Measurements from ENCODE around the gene EXT2.

The EXT2 gene

DNA sequence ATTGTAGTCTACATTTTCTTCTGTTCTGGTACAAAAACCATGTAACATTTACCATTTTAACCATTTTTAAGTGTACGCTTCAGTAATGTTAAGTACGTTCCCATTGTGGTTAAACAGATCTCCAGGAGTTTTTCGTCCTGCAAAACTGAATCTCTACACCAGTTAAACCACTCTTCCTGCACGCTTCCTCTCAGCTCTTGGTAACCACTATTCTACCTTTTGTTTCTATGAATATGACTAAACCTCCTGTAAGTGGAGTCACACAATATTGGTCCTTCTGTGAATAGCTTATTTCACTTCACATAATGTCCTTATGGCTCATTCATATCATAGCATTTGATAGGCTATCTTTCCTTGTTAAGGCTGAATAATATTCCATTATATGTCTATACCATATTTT lies 7.1 kb upstream of the EXT2 start:
- peak; percentile 54 for DNase-seq

DNA sequence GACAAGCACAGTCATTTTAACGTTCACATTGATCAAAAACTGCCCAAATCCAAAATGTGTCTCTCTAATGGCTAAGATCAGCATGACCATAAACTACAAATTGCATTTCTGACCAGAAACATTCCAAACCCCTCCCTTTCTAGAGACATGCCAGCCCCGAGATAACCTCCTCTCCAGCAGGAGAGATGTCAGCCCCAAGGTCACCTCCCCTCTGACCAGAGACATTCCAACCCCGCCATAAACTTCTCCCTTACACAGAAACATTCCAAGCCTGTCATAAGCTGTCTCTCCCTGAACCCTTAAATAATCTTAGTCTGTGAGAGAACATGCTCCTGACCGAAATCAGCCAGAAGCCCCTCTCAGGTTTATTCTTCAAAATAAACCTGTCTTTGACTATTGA lies 6.6 kb upstream of the EXT2 start:
- no peak for DNase-seq

DNA sequence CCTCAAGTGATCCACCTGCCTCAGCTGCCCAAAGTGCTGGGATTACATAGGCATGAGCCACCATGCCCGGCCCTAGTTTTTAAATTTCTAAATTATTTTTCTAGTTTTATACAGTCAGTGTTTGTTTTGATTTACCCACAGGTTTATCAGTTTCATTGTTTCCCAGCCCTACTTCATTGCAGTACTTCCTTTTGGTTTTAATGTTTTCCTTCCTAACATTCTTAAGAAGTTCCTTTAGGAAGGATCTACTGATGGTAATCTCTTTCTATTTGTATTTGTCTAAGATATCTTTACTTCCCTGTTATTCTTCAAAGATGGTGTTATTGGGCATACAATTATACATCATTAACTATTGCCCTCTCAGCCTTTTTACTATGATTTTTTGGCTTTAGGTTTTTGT lies 4.9 kb upstream of the EXT2 start:
- no peak for DNase-seq

DNA sequence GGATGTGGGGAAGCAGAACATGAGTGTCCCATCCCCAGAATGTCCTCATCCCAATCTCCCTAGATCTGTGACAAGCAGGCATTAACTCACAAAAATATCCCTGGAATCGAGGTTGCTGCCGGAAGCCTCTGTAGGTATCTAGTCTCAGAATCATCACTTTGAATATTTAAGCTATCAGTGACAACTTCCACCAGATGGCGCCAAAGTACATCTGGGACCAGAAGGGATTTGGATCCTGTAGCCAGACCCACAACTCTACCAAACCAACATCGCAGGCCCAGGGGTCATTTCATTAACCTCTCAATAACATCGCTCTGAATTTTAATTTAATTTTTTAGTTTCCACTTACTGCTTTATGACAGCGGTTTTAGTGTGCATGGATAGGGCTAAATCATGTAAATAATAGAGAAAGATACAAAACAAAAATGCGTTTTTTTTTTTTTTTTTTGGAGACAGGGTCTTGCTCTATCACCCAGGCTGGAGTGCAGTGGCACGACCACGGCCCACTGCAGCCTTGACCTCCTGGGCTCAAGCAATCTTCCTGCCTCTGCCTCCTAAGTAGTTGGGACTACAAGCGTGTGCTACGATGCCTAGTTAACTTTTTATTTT lies 1.1 kb upstream of the EXT2 start:
- DNase-seq, result peak; percentile 89

DNA sequence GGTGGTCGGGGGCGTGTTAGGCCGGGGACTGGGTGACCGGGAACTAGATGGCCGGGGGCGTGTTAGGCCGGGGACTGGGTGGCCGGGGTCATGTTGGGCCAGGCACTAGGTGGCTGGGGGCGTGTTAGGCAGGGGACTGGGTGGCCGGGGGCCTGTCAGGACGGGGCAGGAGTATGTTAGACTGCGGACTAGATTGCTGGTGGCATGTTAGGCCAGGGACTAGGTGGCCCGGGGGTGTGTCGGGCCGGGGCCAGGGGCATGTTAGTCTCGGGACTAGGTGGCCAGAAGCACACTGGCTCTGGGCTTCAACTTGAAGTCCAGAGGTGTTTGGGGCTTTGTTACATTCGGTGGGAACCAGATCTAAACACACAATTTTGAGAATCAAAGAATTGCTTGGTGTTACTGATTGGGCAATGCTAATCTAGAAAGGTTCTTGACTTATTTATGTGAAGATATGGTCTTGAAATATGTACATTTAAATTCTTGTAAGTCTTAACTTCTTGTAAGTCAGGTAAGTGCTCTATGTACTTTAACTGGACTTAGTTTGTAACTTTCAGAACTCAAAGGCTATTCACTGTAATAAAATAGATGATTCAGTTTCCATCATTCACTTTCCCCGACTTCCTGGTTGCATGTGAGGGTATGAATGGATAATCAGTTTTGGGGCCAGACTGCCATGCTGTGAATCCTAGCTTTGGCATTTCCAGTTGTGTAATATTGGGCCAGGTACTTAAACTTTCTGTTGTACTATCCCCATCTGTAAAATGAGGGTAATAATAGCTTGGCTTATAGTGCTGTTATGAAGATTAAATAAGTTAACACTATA lies 1.1 kb downstream of the EXT2 start:
- no peak for DNase-seq

DNA sequence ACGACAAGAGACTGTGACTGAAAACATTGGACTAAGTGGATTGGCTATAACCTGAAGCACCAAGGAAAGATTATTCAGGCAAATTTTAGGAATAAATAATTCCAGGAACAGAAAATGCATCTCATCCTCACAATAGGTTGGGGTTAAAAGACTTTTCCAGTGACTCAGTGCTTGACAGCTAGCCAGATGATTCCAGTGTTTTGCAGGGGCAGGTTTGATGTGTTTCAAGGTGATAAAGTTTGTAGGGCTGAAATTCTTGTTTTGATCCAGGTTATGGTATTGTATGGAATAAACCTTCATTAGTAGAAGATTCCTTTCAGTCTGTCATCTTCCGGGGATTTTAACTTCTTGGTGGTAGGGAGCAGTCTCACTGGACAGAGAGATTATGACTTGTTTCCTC lies 2.3 kb downstream of the EXT2 start:
- DNase-seq, result no peak

DNA sequence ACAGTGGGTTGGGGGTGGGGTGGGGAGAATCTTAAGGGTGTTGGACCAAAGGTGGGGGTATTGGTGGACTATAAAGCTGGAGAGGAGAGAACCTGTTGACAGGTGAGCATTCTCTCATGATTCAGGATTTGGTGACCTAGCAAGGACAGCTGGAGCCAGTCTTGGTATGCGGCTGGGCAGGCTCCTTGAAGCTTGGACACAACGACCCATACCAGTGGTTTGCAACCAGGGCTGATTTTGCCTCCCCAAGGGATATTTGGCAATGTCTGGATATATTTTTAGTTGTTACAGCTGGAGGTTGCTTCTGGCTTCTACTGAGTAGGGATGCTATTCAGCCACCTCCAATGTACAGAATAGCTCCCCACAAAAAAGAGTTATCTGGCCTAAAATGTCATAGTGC lies 5.6 kb downstream of the EXT2 start:
- no peak for DNase-seq

DNA sequence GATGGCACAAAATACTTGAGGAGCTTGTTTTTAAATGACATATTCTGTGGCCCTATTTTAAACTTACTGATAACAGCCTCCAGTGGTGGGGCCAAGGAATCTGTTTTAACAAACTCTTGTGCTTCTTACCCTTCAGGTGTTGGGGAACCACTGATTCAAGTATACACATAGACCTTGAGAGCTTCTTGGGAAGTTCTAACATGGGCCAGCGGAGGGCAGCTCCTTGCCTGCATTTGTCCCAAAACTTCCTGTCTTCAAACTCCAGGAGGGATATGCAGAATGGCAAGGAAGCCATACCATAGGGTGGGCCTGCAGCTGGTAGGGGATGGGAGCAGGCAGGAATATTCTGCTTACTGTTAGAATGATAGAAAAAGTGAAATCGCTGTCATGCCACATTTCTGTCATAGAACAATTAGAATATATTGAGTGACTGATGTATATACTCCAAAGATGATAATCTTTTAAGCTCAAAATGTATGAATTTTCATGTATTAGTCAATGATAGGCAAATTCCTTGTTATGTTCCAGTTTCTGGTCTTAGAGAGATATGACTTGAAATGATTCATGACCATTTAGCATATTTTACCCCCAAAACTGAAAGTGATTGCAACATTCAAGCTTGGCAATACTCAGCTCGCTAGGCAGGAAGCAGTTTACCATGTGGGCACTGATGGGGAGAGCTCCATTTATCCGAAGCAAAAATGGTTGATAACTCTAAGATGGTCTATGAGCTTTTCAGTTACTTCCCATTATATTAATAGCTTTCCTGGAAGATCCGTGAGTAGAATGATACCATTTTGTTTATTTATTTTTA lies 9.2 kb downstream of the EXT2 start:
- DNase-seq, result peak; percentile 29

DNA sequence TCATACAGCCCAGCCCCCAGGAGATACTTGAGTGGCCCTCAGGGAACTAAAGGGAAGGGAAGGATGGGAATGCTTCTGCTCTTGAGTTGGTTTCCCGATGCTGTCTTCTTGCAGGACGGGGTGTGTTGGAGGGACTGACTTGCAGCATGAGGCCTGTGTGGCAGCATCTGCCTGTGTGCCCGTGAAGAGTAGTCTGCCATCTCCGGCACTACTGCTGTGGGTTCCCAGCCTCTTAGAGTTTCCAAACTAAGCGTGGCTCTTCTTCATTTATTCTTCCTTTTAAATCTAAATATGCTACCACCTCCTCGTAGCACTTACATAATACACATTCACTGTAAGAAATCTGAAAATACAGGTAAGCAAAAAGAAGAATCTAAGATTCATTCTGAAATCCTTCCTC lies 12.8 kb downstream of the EXT2 start:
- DNase-seq, result no peak

DNA sequence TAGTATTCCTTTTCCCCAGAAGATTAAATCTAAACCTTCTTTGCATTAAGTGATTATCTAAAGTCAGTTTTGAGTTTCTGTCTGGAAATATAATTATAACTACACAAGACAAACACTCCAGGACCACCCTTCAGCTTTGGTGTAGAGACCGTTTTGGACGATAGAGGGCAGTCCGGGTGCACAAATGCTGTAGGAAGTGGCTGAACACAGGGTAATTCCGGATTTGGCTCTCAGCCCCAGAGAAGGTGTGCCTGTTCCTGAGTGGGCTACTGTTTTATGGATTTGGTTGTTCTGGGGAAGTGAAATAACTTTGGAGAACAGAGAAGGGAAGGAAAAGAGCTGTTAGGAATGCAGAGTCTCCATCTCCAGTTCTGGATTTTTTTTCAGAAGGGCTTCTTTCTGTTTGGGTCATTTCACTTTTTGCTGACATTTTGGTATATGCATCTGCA lies 14.8 kb downstream of the EXT2 start:
- peak; percentile 73 for DNase-seq

DNA sequence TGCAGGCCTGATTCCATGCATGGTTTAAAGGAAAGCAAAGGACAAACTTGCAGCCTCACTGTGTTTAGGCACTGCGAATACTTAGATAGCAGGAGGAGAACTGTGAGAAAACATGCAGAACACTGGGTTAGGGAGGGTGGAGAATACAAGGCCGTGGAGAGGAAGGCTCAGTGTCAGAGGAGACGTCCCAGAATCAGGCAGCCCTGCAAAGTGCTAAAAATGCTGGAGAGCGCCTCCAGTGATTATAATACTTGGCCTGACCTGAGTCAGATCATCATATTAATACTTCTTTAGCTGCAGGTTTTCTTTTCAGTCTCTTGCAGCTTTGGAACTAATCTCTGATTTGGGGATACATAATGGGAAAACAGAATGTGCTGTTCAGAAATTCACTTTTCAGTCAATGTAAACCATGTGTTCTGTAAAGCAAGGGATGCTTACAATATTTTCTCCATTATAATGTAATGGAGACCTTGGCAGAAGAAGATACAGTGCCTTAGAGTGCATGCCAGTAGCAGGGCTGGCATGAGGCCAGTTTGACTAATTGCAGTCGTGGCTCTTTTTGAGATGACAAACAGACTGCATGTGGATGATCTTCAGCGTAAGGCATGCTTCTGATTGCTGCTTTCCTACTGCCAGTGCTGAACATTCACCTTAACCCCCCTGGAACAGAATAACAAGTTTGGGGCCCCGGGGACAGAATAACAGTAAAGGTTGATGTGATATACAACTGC lies 16.8 kb downstream of the EXT2 start:
- no peak for DNase-seq

DNA sequence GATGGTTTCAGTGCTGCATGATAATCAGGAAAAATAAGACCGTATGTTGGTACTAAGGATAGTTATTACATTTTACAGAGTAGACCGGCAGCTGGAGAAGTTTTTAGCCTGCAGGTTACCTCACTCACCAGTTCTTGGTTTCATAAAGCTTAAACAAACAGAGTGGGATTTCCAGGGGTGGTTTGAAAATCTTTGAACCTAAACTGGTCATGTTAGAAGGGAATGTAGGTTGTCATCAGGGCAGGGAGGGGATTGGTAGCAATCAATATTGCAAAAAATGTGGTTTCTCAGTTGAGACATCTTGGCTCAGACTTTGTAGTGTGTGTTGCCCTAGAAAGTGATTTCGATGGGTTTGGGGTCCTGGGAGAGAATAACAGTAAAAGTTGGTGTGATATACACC lies 17.5 kb downstream of the EXT2 start:
- DNase-seq, result no peak

DNA sequence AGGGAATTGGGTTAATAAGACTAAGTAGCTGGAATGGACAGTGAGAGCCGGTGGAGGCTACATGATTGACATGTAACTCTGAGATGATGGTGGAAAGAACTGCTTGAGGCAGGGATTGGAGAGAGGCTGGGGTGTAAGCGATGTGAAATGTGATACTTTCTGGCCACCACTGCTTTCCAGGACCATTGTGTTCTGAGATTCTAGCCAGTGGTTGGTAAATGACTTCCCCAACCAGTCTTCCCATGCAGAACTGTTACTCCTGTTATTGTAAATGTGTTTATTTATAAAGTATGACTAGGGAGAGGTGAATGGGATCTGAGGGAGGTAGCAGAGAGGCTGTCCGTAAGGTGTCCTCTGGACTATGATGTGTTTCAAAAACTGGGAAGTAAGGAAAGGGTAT lies 18.1 kb downstream of the EXT2 start:
- no peak for DNase-seq

DNA sequence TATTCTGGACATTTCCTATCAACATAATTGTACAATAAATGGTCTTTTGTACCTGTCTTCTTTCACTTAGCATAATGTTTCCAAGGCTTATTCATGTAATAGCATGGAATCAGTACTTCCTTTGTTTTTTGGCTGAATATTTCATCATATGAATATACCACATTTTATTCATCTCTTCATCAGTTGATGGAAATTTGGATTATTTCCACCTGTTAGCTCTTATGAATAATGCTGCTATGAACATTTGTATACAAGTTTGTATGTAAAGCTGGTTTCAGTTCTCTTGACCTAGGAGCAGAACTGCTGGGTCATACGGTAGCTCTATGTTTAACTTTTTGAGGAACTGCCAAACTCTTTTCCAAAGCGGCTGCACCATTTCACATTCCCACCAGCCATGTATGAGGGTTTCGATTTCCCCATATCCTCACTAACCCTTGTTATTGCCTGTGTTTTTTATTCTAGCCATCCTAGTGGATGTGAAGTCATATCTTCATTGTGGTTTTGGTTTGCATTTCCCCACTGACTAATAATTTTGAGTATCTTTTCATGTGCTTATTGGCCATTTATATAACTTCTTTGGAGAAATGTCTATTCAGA lies 20.9 kb downstream of the EXT2 start:
- DNase-seq, result no peak

DNA sequence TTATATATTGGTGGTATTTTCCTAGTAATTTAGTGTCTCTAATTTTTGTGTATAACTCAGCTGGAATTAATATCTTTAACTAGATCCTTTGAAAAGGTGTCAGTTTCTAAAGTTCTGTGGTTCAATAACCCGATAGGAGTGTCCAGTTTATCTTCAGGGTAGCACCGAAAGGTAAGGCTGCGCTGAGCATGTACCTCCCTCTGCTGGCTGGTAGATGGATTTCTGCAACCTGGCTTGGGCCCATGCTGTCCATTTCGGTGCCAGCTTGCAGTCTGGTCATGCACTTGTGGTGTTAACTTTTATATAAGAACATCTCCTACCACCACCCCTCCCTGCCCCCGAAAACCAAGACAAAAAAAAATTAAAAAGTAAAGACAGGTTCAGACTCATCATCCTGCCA lies 24.7 kb downstream of the EXT2 start:
- no peak for DNase-seq

DNA sequence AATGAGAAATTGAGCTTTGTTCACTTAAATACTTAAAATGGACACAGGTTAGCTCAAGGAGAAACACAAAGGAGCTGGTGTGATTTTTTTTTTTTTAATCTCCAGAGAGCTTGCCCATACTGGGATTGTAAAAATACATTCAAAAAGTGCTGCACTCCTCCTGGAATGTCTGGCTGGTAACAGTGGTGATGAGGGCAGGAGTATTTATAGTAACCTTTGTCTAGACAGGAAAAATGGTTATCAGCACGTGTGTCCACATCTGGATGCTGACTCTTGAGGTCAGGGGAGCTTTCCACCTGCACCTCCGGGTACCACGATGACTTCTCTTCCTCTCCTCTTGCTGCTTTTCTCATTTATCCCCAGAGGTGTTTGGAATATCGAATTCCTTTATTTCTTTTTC lies 30.1 kb downstream of the EXT2 start:
- DNase-seq, result no peak

DNA sequence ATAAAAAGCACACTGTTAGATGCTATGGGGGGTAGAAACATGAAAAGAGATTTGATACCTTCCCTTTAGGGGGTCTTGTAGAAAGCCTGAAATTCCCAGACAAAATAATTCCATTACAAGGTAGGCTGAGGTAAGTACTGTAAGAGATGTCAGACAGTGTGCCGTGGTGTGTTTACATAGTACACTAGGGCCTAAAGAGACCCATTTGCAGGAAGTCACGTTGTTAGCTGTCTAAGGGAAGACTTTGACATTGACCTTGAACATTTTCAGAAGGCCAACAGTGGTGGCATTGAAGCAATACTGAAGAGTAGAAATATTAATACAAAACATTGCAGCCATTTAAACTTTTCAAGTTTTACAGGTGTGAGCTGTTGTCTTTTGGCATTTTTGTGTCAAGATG lies 30.8 kb downstream of the EXT2 start:
- no peak for DNase-seq

DNA sequence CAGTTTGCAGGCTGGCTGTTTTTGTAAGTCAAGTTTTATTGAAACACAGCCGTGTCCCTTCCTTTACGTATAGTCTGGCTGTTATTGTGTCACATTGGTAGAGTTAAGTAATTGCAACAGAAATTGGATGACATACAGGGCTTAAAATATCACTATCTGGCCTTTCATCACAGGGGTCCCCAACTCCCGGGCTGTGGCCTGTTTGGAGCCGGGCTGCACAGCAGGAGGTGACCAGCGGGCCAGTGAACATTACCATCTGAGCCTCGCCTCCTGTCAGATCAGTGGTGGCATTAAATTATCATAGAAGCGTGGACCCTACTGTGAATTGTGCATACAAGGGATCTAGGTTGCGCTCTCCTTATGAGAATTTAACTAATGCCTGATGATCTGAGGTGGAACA lies 31.7 kb downstream of the EXT2 start:
- DNase-seq, result no peak

DNA sequence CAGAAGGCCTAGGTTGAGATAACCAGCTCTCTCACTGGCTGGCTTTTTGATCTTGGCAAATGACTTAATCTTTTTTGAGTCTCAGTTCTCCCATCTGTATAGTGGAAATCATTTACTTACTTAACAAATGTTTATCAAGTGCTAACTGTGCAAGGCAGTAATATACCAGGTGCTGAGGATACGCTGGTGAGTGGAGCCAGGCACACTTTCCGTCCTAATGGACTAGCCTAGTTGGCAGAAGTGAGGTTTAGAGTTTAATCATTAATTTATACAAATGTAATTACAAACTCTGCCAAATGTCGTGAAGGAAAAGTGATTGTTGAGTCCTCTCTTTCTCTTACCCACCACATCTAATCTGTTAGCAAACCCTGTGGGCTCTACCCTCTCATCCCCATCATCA lies 33.3 kb downstream of the EXT2 start:
- no peak for DNase-seq

DNA sequence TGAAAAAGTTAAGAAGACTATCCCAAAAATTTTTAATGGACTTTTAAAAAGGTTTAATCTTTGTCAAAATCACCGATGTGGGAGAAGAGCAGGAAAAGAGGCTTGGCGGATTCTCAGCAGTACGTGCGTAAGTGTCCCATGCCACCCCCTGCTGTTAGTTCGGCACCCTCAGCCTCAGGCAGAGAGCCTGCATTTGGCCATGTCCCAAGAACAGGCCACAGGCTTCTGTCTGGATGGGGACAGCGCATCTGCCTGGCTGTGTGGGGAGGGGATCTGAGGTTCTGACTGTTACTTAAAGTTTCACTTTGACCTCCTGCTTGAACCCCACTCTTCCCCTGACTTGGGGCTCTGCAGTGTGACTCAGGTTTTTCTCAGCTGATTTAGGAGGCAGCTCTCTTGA lies 35.3 kb downstream of the EXT2 start:
- DNase-seq, result no peak

DNA sequence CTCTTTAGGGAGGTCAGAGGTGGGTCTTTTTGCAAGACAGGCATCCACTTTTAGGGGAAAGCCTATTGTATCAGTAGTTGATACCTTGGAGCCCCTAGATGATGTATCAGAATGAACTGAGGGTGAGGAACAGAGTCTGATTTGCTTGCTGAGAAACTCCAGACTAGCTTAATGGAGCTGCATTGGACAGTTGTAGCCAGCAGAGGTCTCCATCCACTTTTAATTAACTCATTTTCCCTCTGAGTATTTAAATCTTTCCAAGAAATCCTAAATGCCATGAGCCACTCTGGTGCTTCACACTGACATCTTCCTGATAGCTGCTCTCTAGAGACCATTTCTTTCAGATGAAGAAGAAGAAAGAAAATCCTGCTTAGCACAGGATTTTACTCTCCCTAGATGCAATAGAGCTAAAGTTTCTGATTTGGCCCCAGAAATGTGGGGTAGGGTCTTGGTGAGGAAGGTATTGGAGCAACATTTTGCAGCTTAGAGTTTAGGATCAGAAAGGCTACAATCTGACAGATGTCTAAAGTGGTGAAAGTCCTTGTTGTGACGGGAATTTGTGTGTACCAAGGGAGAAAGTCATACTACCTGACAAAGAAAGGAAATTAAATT lies 38.0 kb downstream of the EXT2 start:
- DNase-seq, result peak; percentile 12

DNA sequence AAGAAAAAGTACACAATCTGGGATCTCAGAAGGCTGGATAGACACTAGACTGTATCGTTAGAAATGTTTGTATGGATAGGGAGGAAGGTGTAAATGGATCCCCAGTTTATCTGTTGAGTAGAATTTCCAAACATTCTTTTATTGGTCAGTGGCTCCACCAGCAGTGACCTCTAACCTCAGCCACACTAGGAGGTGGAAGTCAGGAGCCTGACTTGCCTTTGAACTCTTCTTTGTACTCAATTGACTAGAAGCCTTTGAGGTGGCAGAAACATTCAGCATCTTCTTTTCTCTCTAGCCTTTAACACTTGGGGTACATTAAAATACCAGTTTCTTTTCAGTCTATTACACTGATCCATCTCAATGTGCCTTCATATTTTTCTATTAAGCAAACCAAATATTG lies 39.1 kb downstream of the EXT2 start:
- no peak for DNase-seq
